HUDEP-2 (cell line): ENCODE data around the gene ARHGEF2.
"Not testable (repeated sequence)": the region's sequence is repeated elsewhere in the genome, so short reads cannot be mapped to it uniquely, and the experiment has no call there.

Experiments used
- DNase-seq, 76 experiments: peaks; one replicate each; lab custom pipeline; 2025; ENCODE audit not compliant: unreplicated experiment in 76 of 76; lab: John Stamatoyannopoulos, UW

ARHGEF2 gene

DNA sequence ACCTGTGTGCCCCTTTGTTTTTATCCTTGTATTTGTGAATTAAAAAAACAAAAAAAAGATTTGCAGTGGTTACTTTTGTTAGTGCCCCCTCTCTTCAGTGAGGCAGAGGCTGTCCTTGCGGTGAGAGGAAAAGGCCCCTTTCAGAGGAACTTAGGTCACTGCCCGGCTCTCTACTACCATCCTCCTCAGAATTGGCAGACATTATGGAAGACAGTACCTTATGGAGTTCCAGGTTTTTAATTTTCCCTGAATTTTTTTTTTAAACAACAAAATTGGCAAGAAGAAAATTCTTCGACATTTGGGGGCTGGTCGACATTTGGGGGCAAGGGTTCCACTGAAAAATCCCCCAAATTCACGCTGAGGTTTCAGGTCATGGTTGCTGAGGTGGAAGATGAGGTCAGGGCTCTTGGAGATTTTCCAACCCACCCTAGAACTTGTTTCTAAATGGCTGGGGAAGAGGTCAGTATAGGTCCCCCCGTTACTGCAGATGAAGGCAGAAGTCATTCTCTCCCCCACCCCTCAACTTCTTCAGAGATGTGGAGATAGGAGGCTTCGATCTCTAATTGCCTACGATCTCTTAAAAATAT is 31.6 kb downstream of the ARHGEF2 start:
- DNase-seq = no peak

- no peak for DNase-seq
Observed at GRCh38 chr1:155944444-155944799, 33.9 kb downstream of the ARHGEF2 start.

GRCh38 chr1:155942578-155943141 is 35.7 kb downstream of the ARHGEF2 start:
- DNase-seq = no peak

GRCh38 chr1:155941845-155942531 is 36.4 kb downstream of the ARHGEF2 start:
- no peak for DNase-seq

DNA sequence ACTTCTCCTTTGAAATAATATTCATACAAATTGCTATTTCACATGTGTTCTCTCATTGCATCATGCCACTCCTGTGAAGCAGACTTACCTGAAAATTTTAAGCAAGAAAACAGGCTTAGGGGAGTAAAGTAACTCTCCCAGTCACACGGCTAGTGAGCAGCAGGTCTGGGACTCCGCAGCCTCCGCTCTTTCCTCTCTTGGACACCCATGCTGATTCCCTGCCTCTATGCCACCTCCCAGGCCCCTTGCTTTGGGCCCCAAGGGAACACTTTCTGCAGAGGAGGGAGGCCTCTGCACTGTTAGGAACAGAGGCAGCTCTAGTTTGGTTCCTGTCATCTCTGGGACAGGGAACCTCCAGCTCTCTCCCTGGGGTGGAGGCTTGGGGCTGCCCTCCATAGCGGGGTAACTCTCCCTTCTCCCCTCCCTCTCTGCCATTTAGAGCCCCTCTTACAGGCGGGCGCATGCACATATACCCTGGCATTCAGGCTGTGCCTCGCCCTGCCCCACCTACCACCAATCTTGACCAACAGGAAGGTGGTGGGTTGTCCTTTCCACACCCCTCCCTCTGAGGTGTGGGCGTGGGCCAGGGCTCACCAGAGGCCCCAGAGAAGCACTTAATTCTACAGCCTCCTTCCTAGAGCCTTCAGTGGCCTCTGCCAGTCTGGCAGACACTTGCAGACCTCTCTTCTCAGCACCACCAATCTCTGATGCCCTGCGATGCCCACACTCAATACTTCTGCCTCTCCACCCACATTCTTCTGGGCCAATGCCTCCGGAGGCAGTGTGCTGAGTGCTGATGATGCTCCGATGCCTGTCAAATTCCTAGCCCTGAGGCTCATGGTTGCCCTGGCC is 37.1 kb downstream of the ARHGEF2 start, which contains the start of gene RXFP4:
Gene RXFP4 (plus strand): TSS at position 646 of the 852 bp plus-strand sequence. CDS start 72 bp downstream, at position 718.
- DNase-seq = peak in 24 of 76 experiments; percentile 5 to 45 (median 23)

- DNase-seq = no peak
Observed at GRCh38 chr1:155940482-155940992, 37.8 kb downstream of the ARHGEF2 start.

GRCh38 chr1:155938220-155938627 is 40.1 kb downstream of the ARHGEF2 start:
- peak in 33 of 76 experiments; percentile 12 to 70 (median 41) for DNase-seq

DNA sequence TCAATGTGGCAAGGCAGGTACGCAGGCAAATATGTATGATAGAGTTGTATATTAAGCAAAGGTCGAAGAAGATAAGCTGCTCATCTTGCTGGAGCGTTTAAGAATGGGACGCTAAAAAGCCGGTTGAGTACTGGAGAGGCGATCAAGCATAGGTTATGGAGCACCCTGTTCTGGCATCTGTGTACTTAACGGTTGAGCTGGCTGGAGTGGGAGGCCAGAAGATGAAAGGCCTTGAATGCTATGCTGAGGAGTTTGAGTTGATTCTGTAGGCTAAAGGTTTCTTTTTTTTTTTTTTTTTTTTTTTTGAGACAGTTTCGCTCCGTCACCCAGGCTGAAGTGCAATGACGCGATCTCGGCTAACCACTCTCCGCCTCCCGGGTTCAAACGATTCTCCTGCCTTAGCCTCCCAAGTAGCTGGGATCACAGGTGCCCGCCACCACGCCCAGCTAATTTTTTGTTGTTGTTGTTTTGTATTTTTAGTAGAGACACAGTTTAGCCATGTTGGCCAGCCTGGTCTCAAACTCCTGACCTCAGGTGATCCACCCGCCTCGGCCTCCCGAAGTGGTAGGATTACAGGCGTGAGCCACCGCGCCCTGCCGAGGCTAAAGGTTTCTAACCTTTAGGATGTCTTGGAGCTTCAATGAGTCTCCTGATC is 43.3 kb downstream of the ARHGEF2 start:
- DNase-seq = no peak

- peak in 75 of 76 experiments; percentile 47 to 97 (median 91) for DNase-seq
Observed at GRCh38 chr1:155934097-155934935, 44.0 kb downstream of the ARHGEF2 start, which contains the start of gene KHDC4. Gene KHDC4, minus strand, starts transcription at chr1:155934413. Its CDS starts 40 bp downstream, at chr1:155934373.

- DNase-seq = no peak
Observed at GRCh38 chr1:155933591-155934096, 44.7 kb downstream of the ARHGEF2 start.

DNA sequence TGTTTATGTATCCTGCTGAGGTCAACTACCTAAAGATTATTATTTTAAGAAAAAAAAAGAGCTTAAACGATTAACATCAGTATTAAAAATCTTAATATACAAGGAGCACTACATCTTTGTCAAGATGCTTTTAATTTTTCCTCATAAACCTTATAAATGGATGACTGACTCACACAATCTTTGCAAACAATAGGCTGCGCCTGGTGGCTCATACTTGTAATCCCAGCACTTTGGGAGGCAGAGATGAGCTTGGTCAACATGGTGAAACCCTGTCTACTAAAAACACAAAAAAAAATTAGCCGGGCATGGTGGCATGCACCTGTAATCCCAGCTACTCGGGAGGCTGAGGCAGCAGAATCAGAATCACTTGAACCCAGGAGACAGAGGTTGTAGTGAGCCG is 45.9 kb downstream of the ARHGEF2 start:
- DNase-seq = no peak

GRCh38 chr1:155932081-155932480 is 46.3 kb downstream of the ARHGEF2 start:
- no peak for DNase-seq

- DNase-seq = no peak
Observed at GRCh38 chr1:155931332-155932038, 46.9 kb downstream of the ARHGEF2 start.

DNA sequence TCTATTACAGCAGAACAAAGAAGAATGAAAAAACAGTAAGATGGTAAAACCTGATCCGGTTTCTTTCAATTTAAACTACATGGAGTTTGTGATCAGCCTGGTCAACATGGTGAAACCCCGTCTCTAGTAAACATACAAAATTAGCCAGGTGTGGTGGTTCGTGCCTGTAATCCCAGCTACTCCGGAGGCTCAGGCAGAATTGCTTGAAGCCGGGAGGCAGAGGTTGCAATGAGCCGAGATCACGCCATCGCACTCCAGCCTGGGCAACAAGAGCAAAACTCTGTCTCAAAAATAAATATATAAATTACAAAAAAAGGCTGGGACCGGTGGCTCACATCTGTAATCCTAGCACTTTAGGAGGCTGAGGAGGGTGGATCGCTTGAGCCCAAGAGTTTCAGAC is 47.6 kb downstream of the ARHGEF2 start:
- not testable (repeated sequence) for DNase-seq

DNA sequence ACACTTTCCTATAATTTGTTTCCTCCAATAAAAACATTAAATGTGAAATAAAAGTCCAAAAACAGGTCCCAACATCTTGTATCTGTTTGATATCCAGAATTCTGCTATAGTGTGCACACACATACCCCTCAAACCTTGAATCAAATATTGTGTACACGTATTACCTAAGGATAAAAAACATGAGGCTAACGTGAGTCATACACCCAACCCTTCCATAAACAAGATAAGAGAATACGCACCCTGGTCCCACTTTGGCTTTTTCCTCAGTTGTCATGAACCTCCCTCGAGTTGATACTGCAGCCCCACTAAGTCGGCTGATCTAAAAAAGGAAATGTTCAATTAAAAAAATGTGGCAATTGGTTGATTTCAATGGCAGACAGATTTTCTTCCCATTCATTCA is 49.3 kb downstream of the ARHGEF2 start:
- DNase-seq = peak in 8 of 76 experiments; percentile 8 to 26 (median 17)

DNA sequence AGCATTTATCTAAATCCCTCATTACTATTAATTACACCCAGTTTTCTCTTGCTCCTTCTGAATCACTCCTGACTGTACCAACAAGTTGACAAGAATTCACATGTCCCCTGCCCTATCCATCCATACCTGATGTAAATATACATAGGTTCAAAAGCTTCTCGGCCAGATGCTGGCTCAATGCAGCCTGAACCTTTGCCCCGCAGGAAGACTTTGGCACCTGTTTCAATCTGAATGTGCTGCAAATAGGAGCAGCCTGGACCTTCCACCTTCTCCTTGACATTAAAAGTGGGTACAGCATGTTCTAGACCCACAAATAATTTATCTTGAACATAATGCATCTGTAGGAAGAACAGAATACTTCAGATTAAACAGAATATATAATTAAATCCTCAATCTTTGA is 52.8 kb downstream of the ARHGEF2 start:
- no peak for DNase-seq

GRCh38 chr1:155920717-155921116 is 57.6 kb downstream of the ARHGEF2 start:
- DNase-seq = no peak

GRCh38 chr1:155919801-155920200 is 58.5 kb downstream of the ARHGEF2 start:
- no peak for DNase-seq

GRCh38 chr1:155918660-155919059 is 59.7 kb downstream of the ARHGEF2 start:
- no peak for DNase-seq
